Renal pelvis (tissue), 3 donors: Measurements from ENCODE around the gene ATF3. TPM values are rescaled to one million over a fixed set of nuclear protein-coding genes. Genes with fewer than 3 reads are reported as not detected.

ENCODE experiments used
- polyA plus RNA-seq, 3 donors: library from polyadenylated mRNA; unstranded; fragments of 120-200 nt; gene quantifications; one replicate each; pipeline ENCODE4 v1.2.1, GENCODE V29; 2013; ENCODE audit not compliant: insufficient read length in 3 of 3

ATF3 gene
- polyA plus RNA-seq, 3 donors, result 10.1 to 11.8 (median 10.6) TPM

Other genes starting within 250 kb of the ATF3 start
- 10 to 100 TPM; 10.1 to 13.4 (median 13.1) TPM for gene PACC1, start 193.9 kb upstream of the ATF3 start, polyA plus RNA-seq
- 10 to 100 TPM; 32.9 to 37.6 (median 36.9) TPM for gene NENF, start 175.8 kb upstream of the ATF3 start, polyA plus RNA-seq
- gene BATF3, start 91.1 kb downstream of the ATF3 start, polyA plus RNA-seq, result 1 to 10 TPM; 1.1 to 1.9 (median 1.6) TPM
- gene NSL1, start 183.0 kb downstream of the ATF3 start, polyA plus RNA-seq, result 10 to 100 TPM; 39.7 to 44.1 (median 42.3) TPM
- 10 to 100 TPM; 15.5 to 23.2 (median 22.5) TPM for gene TATDN3, start 183.1 kb downstream of the ATF3 start, polyA plus RNA-seq
- under 1 TPM in 2 of 3 donors, not detected in 1; 0.28 to 0.93 TPM for gene SPATA45, start 238.9 kb downstream of the ATF3 start, polyA plus RNA-seq
- gene FLVCR1, start 249.5 kb downstream of the ATF3 start, polyA plus RNA-seq, result 10 to 100 TPM; 15.1 to 32.3 (median 28.2) TPM